Measurements from ENCODE around the gene ALK. TPM values are rescaled to one million over a fixed set of nuclear protein-coding genes. Genes with fewer than 3 reads are reported as not detected.
"Not testable (repeated sequence)": the region's sequence is repeated elsewhere in the genome, so short reads cannot be mapped to it uniquely, and the experiment has no call there.

ALK gene
- total RNA-seq, 2 donors from 2014 or later, result 0.16 to 0.26 TPM

GRCh38 chr2:29837925-29838324 is 83.5 kb downstream of the ALK start:
- Histone ChIP-seq H3K36me3 (no peaks in the 10 kb centered on the region), H3K4me3 (no peak overlapping the region), H3K9me3 (peaks cover 0 to 21% of the 10 kb centered on the region in 2 donors), H3K27me3 (no peaks in the 10 kb centered on the region), H3K27ac (no peak overlapping the region), H3K4me1 (no peaks in the 10 kb centered on the region)
- TF ChIP-seq, protein P1, sequence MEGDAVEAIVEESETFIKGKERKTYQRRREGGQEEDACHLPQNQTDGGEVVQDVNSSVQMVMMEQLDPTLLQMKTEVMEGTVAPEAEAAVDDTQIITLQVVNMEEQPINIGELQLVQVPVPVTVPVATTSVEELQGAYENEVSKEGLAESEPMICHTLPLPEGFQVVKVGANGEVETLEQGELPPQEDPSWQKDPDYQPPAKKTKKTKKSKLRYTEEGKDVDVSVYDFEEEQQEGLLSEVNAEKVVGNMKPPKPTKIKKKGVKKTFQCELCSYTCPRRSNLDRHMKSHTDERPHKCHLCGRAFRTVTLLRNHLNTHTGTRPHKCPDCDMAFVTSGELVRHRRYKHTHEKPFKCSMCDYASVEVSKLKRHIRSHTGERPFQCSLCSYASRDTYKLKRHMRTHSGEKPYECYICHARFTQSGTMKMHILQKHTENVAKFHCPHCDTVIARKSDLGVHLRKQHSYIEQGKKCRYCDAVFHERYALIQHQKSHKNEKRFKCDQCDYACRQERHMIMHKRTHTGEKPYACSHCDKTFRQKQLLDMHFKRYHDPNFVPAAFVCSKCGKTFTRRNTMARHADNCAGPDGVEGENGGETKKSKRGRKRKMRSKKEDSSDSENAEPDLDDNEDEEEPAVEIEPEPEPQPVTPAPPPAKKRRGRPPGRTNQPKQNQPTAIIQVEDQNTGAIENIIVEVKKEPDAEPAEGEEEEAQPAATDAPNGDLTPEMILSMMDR (IDR thresholded peaks at IDR 0.05), result no peak
- no peak for DNase-seq (ENCODE audit: low spot score)

GRCh38 chr2:29834624-29835023 is 86.8 kb downstream of the ALK start:
- no peaks in the 10 kb centered on the region for H3K36me3 ChIP-seq
- H3K9me3 ChIP-seq, result peaks cover 0 to 21% of the 10 kb centered on the region in 2 donors
- no peak for DNase-seq (ENCODE audit: low spot score)
- no peak overlapping the region for H3K27ac ChIP-seq
- no peaks in the 10 kb centered on the region for H3K4me1 ChIP-seq
- H3K27me3 ChIP-seq, result no peaks in the 10 kb centered on the region
- TF ChIP-seq, protein P1 (IDR thresholded peaks at IDR 0.05), result no peak
- H3K4me3 ChIP-seq, result no peak overlapping the region

GRCh38 chr2:29834036-29834540 is 87.3 kb downstream of the ALK start:
- TF ChIP-seq, protein P1 (IDR thresholded peaks at IDR 0.05), result no peak
- H3K27me3 ChIP-seq, result no peaks in the 10 kb centered on the region
- no peak overlapping the region for H3K27ac ChIP-seq
- H3K36me3 ChIP-seq, result no peaks in the 10 kb centered on the region
- no peak overlapping the region for H3K4me3 ChIP-seq
- DNase-seq (ENCODE audit: low spot score), result no peak
- peaks cover 0 to 21% of the 10 kb centered on the region in 2 donors for H3K9me3 ChIP-seq
- H3K4me1 ChIP-seq, result no peaks in the 10 kb centered on the region

DNA sequence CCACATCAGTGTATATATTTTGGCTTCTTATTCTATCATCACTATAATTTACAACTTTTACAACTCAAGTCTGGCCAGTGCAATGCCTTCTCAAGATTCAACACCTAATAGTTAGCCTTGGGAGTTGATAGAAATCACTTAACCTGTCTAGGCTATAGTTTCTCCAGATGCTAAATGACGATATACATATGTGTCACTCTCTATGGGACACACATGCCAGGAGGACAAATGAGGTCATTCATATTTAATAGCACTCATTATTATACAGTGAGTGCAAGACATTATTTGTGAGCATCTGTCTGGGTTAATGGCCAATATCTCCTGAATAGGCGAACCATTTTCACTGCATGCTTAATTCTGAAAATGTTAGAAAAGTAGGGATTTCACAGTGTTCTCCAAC is 89.8 kb downstream of the ALK start:
- H3K9me3 ChIP-seq, result peaks cover 0 to 1% of the 10 kb centered on the region in 2 donors

DNA sequence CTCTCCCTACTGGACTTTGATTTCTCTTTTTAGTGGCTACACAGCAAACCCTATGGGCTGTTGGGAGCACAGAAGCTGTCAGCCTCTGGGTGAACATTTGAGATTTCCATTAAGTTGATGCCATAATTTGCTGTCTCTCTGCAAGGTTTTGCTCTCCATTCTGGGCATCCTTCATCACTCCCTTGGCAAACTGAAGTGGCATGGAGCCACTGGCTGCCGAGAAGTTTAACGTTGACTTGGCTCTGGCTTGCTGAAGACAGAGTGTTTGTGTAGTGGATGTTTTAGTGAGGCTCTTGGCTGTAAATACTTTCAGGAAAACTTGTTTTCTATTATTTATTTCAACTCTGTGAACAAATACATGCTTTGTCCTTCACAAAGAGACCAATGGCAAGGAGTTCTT is 91.5 kb downstream of the ALK start:
- H3K36me3 ChIP-seq, result no peaks in the 10 kb centered on the region
- no peaks in the 10 kb centered on the region for H3K9me3 ChIP-seq
- TF ChIP-seq, protein P1 (IDR thresholded peaks at IDR 0.05), result no peak
- DNase-seq (ENCODE audit: low spot score), result no peak
- no peaks in the 10 kb centered on the region for H3K27me3 ChIP-seq
- H3K27ac ChIP-seq, result no peak overlapping the region
- no peaks in the 10 kb centered on the region for H3K4me1 ChIP-seq
- H3K4me3 ChIP-seq, result no peak overlapping the region

More for the DNA sequence above, 89.8 kb downstream of the ALK start:
- Histone ChIP-seq H3K36me3 (no peaks in the 10 kb centered on the region), H3K4me3 (no peak overlapping the region), H3K4me1 (no peaks in the 10 kb centered on the region), H3K27ac (no peak overlapping the region), H3K27me3 (no peaks in the 10 kb centered on the region)
- TF ChIP-seq, protein P1 (IDR thresholded peaks at IDR 0.05), result no peak
- no peak for DNase-seq (ENCODE audit: low spot score)

- DNase-seq (ENCODE audit: low spot score); H3K27me3 ChIP-seq; H3K27ac ChIP-seq; H3K36me3 ChIP-seq; H3K9me3 ChIP-seq; H3K4me3 ChIP-seq; H3K4me1 ChIP-seq: not testable (repeated sequence)
These were observed 97.2 kb downstream of the ALK start for GRCh38 chr2:29824145-29824544.

Data from right atrium auricular region (tissue), 2 donors.